H1 (cell line): ENCODE results near the gene ADSS1. TPM values are rescaled to one million over a fixed set of nuclear protein-coding genes. Genes with fewer than 3 reads are reported as not detected.

ENCODE experiments used
- SIRT6 ChIP-seq: IDR thresholded peaks from one replicate; pipeline ENCODE4 v1.7.1; 2012; ENCODE audit warnings: low read length, inconsistent platforms
- polyA plus RNA-seq, 7 experiments: library from polyadenylated mRNA; depleted of rRNA in 3 of 7; stranded (reverse) in 5 of 7; unstranded in 2 of 7; fragments of >200 nt in 5 of 7; fragments of 200-250 nt in 2 of 7; gene quantifications; 1 replicate in 5 of 7; 2 replicates in 1 of 7; 4 replicates in 1 of 7; pipeline versions ENCODE4 v1.2.1 to v1.2.3, GENCODE V29; 2011 to 2013; ENCODE audit warnings: missing spikeins in 2 of 7, mixed read lengths in 2 of 7
- total RNA-seq: library from RNA; stranded (reverse); fragmentation: NEBNext Ultra II Directional; extraction: Animal tissue kit (Norgen Biotek cat#: 25700); gene quantifications from 2 replicates; pipeline ENCODE4 v1.2.1, GENCODE V29; 2021

Gene ADSS1
- total and polyA plus RNA-seq, 2 of the 8 experiments (the other 6 are each of a cell fraction or from before 2014, with no cell fraction given) = 7.1 to 7.9 TPM

- TF ChIP-seq SIRT6 = no peak
Observed at GRCh38 chr14:104752735-104753527, 28.9 kb downstream of the ADSS1 start, which contains the start of gene SIVA1 (continued).
